HEK293 (cell line): ENCODE data around the gene CSRP2.

ENCODE experiments used
- CTCF ChIA-PET: fragments of 350-600 bp; formaldehyde crosslinking; extraction: SDS; loops from one replicate; lab custom pipeline; 2021; ENCODE audit warnings: antibody characterized with exemption; lab: Yijun Ruan, JAX
- POLR2A ChIA-PET: fragments of 300-600 bp; formaldehyde crosslinking; extraction: SDS; loops from one replicate; lab custom pipeline; 2020; ENCODE audit warnings: antibody characterized with exemption, inconsistent platforms; lab: Yijun Ruan, JAX
- H3K27ac ChIP-seq: fragments of 200-500 bp; sonication (Bioruptor generic); 2 replicates; pipeline ENCODE4 v1.5.1; 2014; ENCODE audit warnings: low read depth, low read length, control low read depth, inconsistent platforms; ENCODE audit errors: extremely low read depth
- H3K36me3 ChIP-seq, 2 experiments: fragments of 200-500 bp in 1 of 2; sonication (Bioruptor generic) in 1 of 2; 1 replicate in 1 of 2; 2 replicates in 1 of 2; pipeline ENCODE4 v1.5.1; 2014 to 2017; ENCODE audit warnings: inconsistent platforms in 2 of 2, low read length in 2 of 2; ENCODE audit not compliant: control insufficient read depth in 2 of 2, insufficient read depth in 1 of 2
- H3K4me1 ChIP-seq: fragments of 200-500 bp; sonication (Bioruptor generic); 2 replicates; pipeline ENCODE4 v1.5.1; 2014; ENCODE audit warnings: mild to moderate bottlenecking, low read length, inconsistent platforms; ENCODE audit not compliant: control insufficient read depth, insufficient read depth
- H3K4me3 ChIP-seq: 2 replicates; pipeline ENCODE4 v1.5.1; 2011; ENCODE audit warnings: low read depth, mild to moderate bottlenecking, control low read depth, low read length, moderate library complexity
- H3K9me3 ChIP-seq: fragments of 200-500 bp; sonication (Bioruptor generic); 2 replicates; pipeline ENCODE4 v1.5.1; 2014; ENCODE audit warnings: low read depth, low read length, inconsistent platforms; ENCODE audit not compliant: control insufficient read depth, insufficient read depth
- SCRT1 ChIP-seq: fragments of 450-650 bp; formaldehyde crosslinking; IDR thresholded peaks from 2 replicates; pipeline ENCODE4 v1.5.1; 2016; ENCODE audit warnings: missing biosample characterization, missing genetic modification characterization, borderline replicate concordance
- ZFP3 ChIP-seq: fragments of 450-650 bp; formaldehyde crosslinking; IDR thresholded peaks from 2 replicates; pipeline ENCODE4 v1.5.1; 2016; ENCODE audit warnings: low read depth, missing biosample characterization, missing genetic modification characterization
- ZNF112 ChIP-seq: fragments of 450-650 bp; formaldehyde crosslinking; IDR thresholded peaks from 2 replicates; pipeline ENCODE4 v1.5.0; 2017; ENCODE audit warnings: missing biosample characterization, missing genetic modification characterization
- ZNF302 ChIP-seq: fragments of 450-650 bp; formaldehyde crosslinking; IDR thresholded peaks from 2 replicates; pipeline ENCODE4 v1.5.1; 2016; ENCODE audit warnings: missing biosample characterization, missing genetic modification characterization, low read depth
- ZNF560 ChIP-seq: fragments of 450-650 bp; formaldehyde crosslinking; IDR thresholded peaks from 2 replicates; pipeline ENCODE4 v1.5.1; 2017; ENCODE audit warnings: missing biosample characterization, missing genetic modification characterization, borderline replicate concordance
- ZNF561 ChIP-seq: fragments of 450-650 bp; IDR thresholded peaks from 2 replicates; pipeline ENCODE4 v1.5.1; 2018; ENCODE audit warnings: missing biosample characterization, missing genetic modification characterization, borderline replicate concordance
- ZNF621 ChIP-seq: fragments of 450-650 bp; formaldehyde crosslinking; IDR thresholded peaks from 2 replicates; pipeline ENCODE4 v1.5.1; 2017; ENCODE audit warnings: missing biosample characterization, missing genetic modification characterization
- ZNF654 ChIP-seq: fragments of 450-650 bp; formaldehyde crosslinking; IDR thresholded peaks from 2 replicates; pipeline ENCODE4 v1.5.1; 2016; ENCODE audit warnings: low read depth, missing biosample characterization, missing genetic modification characterization
- ZSCAN16 ChIP-seq: fragments of 450-650 bp; formaldehyde crosslinking; IDR thresholded peaks from 2 replicates; pipeline ENCODE4 v1.5.1; 2016; ENCODE audit warnings: missing biosample characterization, missing genetic modification characterization
- TF ChIP-seq, protein P1 (sequence below): fragments of 450-650 bp; formaldehyde crosslinking; IDR thresholded peaks from 2 replicates; pipeline ENCODE4 v1.5.1; 2016; ENCODE audit warnings: missing biosample characterization, missing genetic modification characterization
- TF ChIP-seq, protein P2 (sequence below): fragments of 450-650 bp; formaldehyde crosslinking; IDR thresholded peaks from 2 replicates; pipeline ENCODE4 v1.5.1; 2016; ENCODE audit warnings: missing biosample characterization, missing genetic modification characterization, low read depth
- TF ChIP-seq, protein P3 (sequence below): fragments of 450-650 bp; formaldehyde crosslinking; IDR thresholded peaks from 2 replicates; pipeline ENCODE4 v1.5.1; 2016; ENCODE audit warnings: missing biosample characterization, missing genetic modification characterization

Gene CSRP2

DNA sequence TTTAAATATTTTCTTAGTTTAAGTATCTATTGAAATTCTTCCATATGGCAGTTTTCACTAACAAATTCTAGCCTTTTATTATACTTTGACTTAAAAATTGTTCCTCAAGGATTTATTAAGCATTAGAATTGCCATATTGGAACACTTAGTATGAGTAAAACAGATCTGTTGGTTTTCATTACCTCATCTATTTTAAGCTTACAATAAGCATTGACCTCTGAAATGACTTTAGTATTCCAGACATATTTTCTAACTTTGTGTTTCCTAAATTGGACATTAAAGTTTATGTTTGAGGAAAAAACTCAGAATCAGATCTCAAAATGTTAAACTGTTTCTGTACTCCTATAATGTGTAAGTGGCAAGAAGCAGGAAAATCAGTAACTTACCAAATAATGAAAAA is 48.4 kb downstream of the CSRP2 start:
- CTCF ChIA-PET = interaction anchor here (0.9 to 1.0 kb wide), 2 partner anchors 10 to 152 kb away, joined by 3 to 4 read pairs; no protein-coding TSS in a partner anchor
- TF ChIP-seq ZNF560 (tag by site-specific recombination) = no peak
- no peak for TF ChIP-seq ZNF621 (tag by site-specific recombination)
- no peak for TF ChIP-seq ZNF561 (tag by site-specific recombination)
- TF ChIP-seq, protein P1, sequence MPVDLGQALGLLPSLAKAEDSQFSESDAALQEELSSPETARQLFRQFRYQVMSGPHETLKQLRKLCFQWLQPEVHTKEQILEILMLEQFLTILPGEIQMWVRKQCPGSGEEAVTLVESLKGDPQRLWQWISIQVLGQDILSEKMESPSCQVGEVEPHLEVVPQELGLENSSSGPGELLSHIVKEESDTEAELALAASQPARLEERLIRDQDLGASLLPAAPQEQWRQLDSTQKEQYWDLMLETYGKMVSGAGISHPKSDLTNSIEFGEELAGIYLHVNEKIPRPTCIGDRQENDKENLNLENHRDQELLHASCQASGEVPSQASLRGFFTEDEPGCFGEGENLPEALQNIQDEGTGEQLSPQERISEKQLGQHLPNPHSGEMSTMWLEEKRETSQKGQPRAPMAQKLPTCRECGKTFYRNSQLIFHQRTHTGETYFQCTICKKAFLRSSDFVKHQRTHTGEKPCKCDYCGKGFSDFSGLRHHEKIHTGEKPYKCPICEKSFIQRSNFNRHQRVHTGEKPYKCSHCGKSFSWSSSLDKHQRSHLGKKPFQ (tag by site-specific recombination) = no peak
- no peak for TF ChIP-seq ZSCAN16 (tag by site-specific recombination)
- TF ChIP-seq, protein P2, sequence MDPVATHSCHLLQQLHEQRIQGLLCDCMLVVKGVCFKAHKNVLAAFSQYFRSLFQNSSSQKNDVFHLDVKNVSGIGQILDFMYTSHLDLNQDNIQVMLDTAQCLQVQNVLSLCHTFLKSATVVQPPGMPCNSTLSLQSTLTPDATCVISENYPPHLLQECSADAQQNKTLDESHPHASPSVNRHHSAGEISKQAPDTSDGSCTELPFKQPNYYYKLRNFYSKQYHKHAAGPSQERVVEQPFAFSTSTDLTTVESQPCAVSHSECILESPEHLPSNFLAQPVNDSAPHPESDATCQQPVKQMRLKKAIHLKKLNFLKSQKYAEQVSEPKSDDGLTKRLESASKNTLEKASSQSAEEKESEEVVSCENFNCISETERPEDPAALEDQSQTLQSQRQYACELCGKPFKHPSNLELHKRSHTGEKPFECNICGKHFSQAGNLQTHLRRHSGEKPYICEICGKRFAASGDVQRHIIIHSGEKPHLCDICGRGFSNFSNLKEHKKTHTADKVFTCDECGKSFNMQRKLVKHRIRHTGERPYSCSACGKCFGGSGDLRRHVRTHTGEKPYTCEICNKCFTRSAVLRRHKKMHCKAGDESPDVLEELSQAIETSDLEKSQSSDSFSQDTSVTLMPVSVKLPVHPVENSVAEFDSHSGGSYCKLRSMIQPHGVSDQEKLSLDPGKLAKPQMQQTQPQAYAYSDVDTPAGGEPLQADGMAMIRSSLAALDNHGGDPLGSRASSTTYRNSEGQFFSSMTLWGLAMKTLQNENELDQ = no peak
- TF ChIP-seq ZNF302 = no peak
- Histone ChIP-seq H3K27ac (no peak overlapping the region), H3K36me3 (peaks cover 13 to 39% of the 10 kb centered on the region in 2 experiments), H3K4me3 (no peak overlapping the region), H3K9me3 (no peaks in the 10 kb centered on the region), H3K4me1 (no peaks in the 10 kb centered on the region)
- POLR2A ChIA-PET = no interaction called here

DNA sequence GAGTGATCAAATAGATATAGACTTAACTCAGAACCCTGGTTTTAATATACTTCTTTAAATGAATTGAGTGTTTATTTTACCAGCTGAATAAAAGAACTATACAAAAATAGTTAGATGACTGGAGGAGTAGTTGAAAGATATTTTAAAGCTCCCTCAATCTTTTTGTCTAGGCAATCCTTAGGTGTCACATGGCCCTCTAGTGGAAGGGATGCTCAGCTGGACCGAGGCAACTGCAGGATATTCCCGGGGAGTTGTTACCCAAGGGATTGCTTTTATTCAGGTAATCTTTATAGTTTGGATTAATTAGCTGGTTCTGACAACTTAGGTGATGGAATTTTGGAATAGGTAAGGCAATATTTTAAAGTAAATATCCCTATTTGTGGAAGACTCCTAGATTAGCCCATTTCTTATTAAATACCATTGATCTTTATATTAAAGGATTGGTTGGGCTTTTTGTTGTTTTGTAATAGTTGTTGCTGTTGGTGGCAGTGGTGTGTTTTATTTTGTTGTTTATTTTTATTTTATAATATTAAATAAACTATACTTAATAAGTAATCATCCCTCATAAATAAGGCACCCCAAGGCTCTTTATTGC is 57.8 kb downstream of the CSRP2 start:
- TF ChIP-seq ZNF112 (tag by site-specific recombination) (no peak), ZNF654 (tag by site-specific recombination) (peak; percentile 43)
- TF ChIP-seq, protein P3, sequence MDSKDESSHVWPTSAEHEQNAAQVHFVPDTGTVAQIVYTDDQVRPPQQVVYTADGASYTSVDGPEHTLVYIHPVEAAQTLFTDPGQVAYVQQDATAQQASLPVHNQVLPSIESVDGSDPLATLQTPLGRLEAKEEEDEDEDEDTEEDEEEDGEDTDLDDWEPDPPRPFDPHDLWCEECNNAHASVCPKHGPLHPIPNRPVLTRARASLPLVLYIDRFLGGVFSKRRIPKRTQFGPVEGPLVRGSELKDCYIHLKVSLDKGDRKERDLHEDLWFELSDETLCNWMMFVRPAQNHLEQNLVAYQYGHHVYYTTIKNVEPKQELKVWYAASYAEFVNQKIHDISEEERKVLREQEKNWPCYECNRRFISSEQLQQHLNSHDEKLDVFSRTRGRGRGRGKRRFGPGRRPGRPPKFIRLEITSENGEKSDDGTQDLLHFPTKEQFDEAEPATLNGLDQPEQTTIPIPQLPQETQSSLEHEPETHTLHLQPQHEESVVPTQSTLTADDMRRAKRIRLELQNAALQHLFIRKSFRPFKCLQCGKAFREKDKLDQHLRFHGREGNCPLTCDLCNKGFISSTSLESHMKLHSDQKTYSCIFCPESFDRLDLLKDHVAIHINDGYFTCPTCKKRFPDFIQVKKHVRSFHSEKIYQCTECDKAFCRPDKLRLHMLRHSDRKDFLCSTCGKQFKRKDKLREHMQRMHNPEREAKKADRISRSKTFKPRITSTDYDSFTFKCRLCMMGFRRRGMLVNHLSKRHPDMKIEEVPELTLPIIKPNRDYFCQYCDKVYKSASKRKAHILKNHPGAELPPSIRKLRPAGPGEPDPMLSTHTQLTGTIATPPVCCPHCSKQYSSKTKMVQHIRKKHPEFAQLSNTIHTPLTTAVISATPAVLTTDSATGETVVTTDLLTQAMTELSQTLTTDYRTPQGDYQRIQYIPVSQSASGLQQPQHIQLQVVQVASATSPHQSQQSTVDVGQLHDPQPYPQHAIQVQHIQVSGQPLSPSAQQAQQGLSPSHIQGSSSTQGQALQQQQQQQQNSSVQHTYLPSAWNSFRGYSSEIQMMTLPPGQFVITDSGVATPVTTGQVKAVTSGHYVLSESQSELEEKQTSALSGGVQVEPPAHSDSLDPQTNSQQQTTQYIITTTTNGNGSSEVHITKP (tag by site-specific recombination) = peak; percentile 45; the same call in 1 of the 2 replicates
- Histone ChIP-seq H3K36me3 (peaks cover 6 to 11% of the 10 kb centered on the region in 2 experiments), H3K9me3 (no peaks in the 10 kb centered on the region), H3K4me1 (no peaks in the 10 kb centered on the region), H3K4me3 (no peak overlapping the region), H3K27ac (no peak overlapping the region)
- CTCF ChIA-PET = interaction anchor here (0.5 to 3.9 kb wide), 23 partner anchors 8 to 686 kb away, joined by 3 to 23 read pairs (median 4); no protein-coding TSS in a partner anchor
- POLR2A ChIA-PET = no interaction called here

DNA sequence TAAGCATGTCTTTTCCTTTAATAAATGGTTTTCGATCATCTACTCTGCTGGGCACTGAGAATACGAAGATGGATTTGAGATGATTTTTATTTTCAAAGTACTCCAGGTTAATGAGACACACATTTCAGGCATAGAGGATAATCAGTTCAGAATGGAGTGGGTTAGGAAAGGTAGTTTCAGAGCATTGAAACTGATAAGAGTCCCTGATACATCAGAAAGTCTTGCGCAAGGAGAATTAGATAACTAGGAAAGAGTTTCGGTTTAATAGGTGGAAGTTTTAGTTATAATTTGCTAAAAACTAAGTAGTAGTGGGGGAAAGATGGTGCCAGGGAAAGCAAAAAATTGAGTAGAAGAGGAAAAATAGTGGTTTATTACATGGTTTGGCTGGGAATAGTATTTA is 64.8 kb downstream of the CSRP2 start:
- H3K4me1 ChIP-seq = no peaks in the 10 kb centered on the region
- no peaks in the 10 kb centered on the region for H3K9me3 ChIP-seq
- ChIA-PET POLR2A (no interaction called here), CTCF (no interaction called here)
- H3K4me3 ChIP-seq = no peak overlapping the region
- peaks cover 14 to 23% of the 10 kb centered on the region in 2 experiments; a peak in 2 of 3 replicates for H3K36me3 ChIP-seq
- no peak overlapping the region for H3K27ac ChIP-seq
- TF ChIP-seq ZFP3 (tag by site-specific recombination) = no peak
- TF ChIP-seq SCRT1 (tag by site-specific recombination) = no peak
- TF ChIP-seq, all 188 proteins: peak for 0
